Activated CD4-positive, alpha-beta T cell treated with anti-CD3 and anti-CD28 coated beads, Interleukin-10, Interleukin-2, amounts not matched to agents 100 ng/mL and 50 ng/mL, durations not matched to agents 16 hours and 8 hours (primary cell): Measurements from ENCODE around the gene SUSD4.

ENCODE experiments used
- DNase-seq: peaks from one replicate; pipeline ENCODE4 v3.0.0-alpha.2; 2020

Gene SUSD4

DNA sequence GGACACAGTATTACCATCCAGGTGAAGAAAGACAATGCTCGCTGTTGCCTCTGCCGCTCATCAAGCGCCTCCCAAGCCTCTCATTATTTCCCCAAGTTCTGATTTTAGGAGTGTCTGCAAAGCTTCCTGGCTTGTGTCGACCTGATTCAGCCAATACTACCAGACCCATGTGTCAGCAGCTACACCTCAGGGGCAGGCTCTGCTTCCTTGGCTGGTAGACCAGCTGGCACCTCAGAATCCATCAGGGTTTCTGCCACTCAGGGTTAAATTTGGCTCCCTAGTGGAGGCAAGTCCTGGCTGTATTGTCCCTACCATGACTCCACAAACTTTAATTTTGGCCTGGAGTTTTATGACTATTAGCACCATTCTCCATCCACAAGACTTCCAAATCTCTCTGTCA lies 35.4 kb downstream of the SUSD4 start:
- no peak for DNase-seq

DNA sequence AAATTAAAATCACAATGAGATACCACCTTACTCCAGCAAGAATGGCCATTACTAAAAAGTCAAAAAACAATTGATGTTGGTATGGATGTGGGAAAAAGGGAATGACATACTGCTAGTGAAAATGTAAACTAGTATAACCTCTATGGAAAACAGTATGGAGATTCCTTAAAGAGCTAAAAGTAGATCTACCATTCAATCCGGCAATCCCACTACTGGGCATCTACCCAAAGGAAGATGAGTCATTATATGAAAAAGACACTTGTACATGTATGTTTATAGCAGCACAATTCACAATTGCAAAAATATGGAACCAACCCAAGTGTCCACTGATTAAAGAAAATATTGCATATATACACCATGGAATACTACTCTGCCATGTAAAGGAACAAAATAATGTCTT lies 37.2 kb downstream of the SUSD4 start:
- no peak for DNase-seq

DNA sequence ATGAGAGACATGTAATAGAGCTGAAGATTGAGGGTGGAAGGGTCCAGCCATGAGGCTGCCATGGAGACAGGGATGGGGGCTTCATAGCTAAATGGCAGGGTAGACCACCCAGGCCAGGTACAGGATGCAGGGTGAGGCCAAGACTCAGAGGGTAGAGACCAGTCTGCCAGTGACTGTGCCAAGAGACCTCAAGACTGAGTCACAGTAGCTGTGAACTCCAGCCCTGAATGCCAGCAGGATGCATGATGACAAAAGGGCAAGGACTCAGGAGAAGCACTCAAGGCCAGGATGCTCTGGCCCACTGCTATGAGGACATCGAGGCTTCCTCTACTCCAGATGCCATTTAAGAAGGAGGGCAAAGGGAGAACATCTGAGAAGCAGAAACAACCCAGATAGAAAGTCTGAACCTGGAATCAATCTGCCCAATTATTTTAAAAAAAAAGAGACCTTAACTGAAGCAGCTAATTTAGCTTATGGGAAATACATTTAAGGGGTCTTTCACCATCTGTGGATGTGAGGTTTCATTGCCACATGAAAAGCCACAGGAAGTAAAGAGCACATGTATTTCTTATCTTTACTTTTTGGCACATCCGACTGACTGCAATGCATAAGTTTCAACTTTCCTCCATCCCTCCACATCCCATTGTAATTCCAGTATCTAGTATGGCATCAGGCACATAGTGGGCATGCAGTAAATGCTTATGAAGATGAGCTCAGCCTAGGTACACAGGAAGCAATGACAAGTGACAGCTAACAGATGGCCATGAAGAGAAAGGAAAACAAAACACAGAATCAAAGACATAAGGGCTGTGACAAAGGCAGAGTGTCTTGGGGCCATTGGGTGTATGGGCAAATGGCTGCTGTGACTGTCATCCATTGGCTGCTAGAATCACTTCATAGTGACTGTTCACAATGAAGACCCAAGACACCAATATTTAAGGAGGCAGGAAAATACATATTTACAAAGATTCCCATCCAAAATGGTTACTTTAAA lies 40.2 kb downstream of the SUSD4 start:
- DNase-seq: no peak

DNA sequence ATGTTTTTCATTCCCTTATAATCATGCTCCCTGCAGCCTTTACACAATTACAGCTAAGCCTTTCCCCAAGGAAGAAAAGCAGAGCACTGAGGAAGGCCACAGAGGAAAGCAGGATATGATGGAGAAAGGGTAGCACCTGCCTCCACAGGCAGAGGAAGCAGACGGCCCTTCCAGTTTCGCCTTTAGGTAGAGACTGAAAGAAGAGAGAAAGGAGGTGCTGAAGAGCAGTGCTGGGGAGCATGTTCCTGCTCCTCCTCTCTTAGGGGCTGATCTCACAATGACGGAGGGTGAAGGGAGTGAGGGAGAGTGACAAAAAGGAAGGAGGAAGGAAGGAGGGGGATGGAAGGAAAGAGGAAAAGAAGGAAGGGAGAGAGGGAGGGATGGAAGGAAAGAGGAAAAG lies 41.1 kb downstream of the SUSD4 start:
- no peak for DNase-seq

DNA sequence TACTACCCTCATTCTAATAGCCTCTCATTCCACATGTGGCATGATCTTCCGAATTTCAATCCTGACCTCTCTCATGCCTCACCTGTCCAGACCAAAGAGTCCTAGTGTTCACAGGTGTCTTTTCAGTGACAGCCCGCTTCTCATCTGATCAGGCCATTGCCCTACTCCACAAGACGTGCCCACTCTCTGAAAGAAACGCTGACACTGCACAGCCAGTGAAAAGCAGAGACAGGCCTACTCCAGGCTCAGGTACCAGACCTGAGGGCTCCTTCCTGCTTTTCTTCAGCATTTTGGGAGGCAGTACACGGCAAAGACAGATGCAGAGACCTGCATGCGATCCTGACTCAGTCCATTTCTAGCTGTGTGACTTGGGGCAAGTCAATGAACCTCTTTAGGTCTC lies 43.0 kb downstream of the SUSD4 start:
- DNase-seq: no peak

DNA sequence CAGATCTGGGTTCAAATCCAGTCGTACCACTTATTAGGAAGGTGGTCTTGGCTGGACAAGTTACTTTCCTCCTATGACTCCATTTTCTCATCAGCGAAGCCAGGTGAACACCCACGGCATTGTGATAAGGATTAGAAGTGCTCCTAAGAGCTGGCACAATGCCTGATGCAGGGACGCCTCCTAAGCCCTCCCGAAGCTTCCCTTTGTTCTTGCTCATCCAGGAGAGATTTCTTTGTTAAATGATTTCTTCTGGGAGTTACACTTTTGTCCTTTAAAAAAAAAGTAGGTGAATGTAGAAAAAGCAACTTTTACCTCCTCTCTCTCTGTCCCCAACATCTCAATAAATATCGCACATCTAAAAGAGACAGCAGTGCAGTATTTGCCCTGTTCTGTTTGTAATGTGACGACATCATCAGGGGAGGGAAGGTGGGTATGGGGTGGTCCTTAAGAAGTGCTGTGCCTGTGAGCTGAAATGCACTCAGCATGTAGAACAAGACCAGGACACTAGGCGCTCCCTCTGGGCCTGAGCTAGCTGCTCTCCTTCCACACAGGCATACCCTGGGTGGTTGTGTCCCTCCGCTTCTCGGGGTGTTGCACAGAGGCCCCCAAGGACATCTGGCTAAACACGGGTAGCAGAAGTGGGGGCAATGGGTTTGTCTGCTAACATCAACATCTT lies 43.9 kb downstream of the SUSD4 start:
- DNase-seq: no peak

DNA sequence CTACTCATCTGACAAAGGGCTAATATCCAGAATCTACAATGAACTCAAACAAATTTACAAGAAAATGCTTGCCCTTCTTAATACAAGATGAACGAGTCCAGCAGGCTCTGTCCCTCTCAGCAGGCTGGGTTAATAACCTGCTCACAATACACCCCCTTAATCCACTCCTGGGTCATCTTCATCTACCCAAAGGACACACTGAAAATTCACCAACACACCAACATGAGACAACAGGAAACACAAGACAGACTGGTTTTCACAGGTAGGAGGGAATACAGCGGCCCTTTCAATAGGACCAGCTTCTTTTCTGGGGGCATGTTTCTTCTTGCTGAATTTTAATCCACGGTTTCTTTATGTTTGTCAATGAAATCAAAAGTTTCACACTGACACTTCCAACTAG lies 44.6 kb downstream of the SUSD4 start:
- DNase-seq: no peak

DNA sequence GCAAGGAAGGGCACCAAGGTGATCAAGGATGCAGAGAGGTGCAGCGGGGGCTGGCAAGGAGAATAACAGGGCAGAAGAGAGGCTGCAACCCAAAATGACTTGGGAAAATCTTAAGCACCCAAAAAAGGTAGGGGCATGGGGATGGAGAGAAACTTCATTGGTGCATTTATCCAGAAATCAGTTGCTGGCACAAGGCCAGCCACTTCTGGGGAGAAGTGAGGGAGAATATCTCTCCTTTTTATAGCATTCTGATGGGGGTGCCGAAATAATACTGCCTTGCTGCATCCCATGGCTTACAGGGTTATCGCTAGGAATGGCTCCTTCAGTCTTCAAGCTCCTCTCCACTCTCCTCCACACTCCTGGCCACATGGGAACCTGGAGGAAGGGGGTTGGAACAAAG lies 47.9 kb downstream of the SUSD4 start:
- no peak for DNase-seq

DNA sequence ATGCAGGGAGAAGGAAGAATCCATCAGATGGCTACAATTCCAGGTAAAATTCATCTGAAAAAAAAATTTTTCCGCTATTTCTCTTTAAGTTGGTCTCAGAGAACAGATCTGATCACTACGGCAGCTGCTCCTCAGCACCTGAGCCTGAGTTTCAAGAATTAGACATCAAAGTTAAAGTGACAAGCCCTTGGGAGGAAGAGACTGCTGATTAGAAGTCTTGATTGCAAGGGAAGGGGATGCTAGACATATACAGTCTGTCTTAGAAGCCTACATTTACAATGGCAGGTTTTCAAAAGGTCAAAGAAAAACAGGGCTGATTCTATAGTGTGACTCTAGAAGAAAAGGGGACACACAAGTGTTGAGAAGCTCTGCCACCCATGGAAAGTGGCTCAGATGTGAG lies 48.3 kb downstream of the SUSD4 start:
- no peak for DNase-seq

DNA sequence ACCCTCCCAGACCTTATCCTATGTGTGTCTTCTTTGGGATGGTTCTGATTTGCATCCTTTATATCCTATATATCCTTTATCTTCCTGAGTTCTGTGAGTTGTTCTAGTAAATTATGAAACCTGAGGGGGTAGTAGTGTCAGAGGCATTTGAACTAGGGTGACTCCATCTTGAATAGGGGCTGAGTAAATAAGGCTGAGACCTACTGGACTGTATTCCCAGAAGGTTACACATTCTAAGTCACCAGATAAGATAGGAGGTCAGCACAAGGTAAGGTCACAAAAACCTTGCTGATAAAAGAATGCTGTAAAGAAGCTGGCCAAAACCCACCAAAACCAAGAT lies 50.6 kb downstream of the SUSD4 start:
- DNase-seq: no peak

DNA sequence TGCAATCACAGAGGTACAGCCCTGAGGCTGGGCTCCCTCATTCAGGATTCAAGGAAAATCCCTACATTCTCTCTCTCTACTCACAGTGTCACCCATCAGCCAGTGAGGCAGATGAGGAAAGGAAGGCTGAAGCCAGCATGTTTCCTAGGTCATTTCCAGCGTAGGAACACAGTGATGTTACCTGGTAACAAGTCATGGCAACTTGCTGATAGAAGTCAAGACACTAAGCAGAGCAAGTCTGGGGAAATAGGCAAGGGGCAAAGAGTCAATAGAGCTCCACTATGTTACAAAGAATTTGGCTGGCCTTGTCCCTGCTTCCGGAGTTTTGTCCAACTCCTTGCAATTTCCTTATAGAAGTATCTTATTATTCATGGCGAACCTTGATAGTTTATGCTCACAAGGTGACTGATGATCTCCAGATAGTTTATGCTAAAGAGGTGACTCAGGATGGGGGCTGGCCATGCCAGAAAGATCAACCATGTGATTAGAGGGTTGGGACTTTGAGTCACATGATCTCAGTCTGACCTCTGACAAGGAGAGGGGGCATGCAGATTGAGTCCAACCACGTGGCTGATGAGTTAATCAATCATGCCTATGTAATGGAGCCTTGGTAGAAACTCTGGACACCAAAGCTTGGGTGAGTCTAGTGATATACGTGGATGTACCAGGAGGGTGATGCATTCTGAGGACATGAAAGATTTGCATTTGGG lies 51.1 kb downstream of the SUSD4 start:
- no peak for DNase-seq

DNA sequence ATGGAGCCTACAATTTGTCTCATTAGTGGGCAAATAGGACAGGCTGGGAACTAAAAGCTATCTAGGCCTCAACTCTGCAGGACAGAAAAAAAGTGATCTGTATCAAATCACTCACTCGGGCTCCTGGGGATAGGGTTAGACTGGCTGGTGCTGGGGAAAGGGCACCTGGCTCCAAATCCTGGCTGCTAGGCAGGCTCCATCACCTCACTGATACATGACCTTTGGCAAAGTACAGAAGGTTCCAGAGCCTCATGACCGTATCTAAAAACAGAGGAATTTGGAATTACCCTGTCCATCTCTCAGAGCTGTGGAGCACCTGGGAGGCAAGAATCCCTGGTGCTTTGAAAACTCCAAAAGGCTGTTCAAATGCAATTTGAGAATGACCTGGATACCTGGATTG lies 51.7 kb downstream of the SUSD4 start:
- DNase-seq: no peak

DNA sequence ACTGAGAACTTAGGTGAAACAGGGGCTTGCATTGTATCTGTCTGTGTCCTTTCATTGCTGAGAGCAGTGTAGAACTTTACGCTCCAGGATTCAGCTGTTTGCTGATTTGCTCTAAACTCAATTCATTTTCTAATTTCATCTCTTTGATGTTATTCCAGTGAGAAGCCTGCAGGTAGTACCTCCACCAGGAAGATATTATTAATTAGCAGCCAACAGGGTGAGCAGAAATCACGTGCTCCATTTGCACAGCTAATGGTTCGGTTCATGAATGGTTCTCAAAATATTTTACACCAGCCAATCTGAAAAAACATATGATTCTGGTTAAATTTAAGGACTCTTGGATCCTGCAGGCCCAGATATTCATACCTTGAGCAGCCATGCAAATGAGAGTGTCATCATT lies 52.1 kb downstream of the SUSD4 start:
- DNase-seq: no peak

DNA sequence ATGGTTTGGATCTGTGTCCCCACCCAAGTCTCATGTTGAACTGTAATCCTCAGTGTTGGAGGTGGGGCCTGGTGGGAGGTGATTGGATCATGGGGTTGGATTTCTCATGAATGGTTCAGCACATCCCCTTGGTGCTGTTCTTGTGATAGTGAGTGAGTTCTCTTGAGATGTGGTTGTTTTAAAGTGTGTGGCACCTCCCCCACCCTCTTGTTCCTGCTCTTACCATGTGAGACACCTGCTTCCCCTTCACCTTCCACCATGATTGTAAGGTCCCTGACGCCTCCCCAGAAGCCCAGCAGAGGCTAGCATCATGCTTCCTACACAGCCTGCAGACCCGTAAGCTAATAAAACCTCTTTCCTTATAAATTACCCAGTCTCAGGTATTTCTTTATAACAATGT lies 55.8 kb downstream of the SUSD4 start:
- DNase-seq: no peak

DNA sequence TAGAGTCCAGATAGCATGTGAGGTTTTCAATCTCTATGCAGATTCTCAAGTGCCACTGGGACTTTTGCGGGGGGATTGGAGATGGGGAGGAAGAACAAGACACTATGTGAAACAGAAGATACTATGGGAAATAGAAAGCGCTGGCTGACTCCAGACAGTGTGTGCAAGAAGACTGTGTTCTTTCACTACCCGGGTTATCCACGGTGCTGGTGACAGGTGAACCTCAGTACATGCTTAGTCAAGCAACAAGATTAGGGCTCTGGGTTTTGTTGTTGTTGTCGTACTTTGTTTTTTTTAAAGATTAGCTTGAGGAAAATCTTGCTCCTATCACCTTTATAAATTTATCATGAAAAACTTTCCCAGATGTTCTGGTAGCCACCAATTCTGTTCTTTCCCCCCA lies 56.4 kb downstream of the SUSD4 start:
- no peak for DNase-seq

DNA sequence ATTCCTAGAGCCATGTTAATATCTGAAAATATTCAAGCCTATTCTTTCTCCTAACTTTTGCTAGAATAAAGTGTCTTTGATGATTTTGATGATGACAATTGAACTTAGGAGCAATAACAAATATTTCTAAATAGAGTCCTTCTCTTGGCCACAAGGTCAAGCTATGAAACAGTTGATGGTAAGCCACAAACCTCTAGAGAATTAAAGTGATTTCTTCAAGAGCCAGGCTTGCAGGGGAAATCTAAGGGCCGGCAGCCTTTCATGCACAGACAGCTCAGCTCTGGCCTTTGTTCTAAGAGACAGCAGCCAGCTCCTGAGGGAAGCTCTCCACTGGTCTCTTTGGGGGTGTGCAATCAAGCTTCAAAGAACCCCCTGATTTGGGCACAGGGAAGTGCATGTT lies 59.0 kb downstream of the SUSD4 start:
- DNase-seq: no peak

DNA sequence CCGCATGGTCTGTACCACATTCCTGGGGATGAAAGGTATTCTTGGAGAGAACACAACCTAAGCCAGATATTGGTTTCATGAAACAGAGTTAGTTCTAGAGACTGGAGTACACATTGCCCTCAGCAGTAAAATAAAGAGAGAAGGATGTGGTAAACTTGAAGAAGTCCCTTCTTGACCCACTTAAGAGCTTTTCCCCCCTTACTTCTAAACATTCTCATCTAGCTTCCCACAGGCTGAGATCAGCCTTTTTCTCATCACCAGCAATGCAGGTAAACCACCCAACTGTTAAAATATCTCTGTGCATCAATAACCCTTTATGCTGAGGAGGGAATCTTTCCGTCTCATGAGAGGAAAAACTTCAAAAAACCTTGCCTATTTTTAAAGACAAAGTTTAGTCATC lies 62.6 kb downstream of the SUSD4 start:
- DNase-seq: no peak

DNA sequence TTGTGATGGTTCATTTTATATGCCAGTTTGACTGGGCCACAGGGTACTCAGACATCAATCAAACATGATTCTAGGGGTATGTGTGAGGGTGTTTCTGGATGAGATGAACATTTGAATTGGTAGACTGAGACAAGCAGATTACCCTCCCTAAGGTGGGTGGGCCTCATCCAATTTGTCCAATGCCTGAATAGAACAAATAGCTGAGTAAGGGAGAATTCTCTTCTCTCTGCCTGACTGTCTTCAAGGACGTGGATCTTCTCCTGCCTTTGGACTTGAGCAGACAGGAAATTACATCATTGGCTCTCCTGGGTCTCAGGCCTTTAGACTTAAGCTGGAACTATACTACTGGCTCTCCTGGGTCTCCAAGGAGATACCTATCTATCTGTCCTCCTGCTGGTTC lies 64.4 kb downstream of the SUSD4 start:
- DNase-seq: no peak

DNA sequence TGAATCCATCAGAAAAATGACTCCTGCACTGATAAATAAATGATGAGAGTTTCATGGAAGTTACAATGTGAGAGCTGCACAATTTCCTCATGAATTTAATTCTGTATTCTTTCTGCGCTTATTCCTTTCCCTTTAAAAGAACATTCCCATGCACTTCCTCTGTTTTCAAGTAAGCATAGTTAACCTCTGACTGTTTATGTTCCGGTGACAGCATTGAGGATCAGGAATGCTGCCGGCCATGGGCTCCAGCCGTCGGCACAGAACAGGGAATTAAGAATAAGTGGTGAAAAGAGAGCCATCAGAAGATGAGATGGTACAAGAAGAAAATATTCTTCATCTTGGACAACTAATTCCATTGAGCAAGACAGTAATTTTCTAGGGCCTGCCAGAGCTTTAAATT lies 65.3 kb downstream of the SUSD4 start:
- DNase-seq: no peak

DNA sequence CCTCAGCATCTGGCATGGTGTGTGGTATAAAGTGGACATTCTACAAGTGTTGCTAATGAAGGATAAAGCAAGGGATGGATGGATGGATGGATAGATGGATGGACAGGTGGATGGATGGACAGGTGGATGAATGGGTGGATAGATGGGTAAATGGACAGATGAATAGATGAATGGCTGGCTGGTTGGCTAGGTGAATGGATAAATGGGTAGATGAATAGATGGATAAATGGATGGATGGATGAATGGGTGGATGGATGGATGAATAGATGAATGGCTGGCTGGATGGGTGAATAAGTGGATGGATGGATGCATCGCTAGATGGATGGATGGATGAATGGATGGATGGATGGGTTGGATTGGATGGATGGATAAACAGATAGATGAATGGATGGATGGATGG lies 66.2 kb downstream of the SUSD4 start:
- DNase-seq: no peak

DNA sequence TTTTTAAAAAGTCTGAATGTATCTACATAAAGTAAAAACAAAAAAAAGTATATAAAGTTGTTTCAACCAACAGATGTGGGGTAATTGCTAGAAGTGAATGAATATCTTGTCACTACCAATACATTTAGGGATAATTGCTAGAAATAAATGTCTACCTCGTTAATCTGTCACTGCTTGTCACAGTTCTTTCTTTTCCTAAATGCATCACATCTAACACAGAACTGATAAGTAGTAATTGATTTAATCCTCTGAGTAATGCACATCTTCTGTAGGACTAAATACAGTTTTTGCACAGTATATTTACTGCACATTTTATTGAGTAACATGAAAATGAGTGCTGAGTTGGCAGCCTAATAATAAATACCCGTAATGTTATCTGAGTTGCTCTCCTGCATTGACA lies 72.2 kb downstream of the SUSD4 start:
- DNase-seq: no peak

DNA sequence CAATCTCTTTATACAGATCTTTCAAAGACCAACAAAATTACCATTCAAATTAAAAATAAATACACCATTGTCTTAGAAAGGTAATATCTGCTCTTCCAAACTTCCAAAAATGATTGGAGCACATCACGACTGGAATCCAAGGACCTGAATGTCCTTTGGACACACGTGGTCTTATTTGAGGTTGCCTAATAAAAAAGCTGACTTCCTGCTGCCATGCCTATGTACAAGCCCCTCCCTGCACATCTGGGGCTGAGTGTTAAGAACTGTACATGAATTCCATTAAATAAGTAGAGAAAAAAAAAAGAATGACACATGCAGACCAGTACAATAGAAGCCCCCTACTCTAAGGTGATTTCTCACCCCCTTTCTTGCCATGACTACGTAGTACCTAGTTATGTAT lies 73.6 kb downstream of the SUSD4 start:
- DNase-seq: no peak

DNA sequence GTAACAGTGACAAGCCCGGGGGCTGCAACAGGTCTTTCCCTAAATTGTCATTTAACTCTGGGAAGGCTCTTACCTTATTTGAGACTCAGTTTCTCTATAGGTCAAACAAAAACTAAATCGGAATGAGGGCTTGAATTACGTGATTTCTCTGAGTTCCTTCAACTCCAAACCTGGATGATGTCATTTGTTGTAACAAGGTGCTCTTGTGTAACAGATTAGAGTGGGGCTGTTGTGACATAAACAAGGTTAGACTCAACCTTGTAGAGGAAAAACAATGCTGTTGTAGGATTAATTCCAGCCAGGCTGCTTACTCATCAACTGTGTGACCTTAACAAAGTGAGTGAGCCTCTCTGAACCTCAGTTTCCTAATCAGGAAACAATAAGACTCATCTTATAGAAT lies 74.4 kb downstream of the SUSD4 start:
- DNase-seq: no peak

DNA sequence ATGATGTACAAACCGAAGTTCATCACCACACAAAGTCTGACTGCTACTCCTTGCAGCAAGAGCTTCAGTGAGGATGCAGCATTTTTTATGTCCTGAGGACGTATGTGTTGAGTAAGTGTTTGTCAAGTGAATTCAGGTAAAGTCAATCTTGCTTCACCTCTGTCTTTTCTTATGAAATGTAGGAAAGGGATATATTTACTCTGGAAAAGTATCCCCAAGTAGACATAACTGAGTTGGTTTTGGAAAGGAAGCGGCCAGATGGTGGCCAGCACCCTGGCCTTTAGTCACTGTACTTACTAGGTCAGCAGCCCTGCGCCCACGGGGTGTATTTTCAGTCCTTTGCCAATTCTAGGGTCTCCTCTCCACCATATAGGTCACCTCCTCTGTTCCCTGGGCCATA lies 75.2 kb downstream of the SUSD4 start:
- no peak for DNase-seq
